ENCODE results near the gene CAB39.
A peak's percentile ranks its signal among the peaks of the same experiment; 100 is the strongest.

Gene CAB39

GRCh38 chr2:230821991-230822520 is 109.4 kb downstream of the CAB39 start:
- Histone ChIP-seq H3K79me1 (replicated peaks; ENCODE audit: low read length, poor library complexity, severe bottlenecking) (peaks cover 10% of the 10 kb centered on the region), H3K23ac (ENCODE audit: low read length in 2 of 2) (no peak overlapping the region), H2AFZ (ENCODE audit: low read depth, low read length) (no peak overlapping the region), H4K8ac (ENCODE audit: low read length) (no peak overlapping the region), H4K91ac (ENCODE audit: low read length) (no peak overlapping the region), H3K18ac (ENCODE audit: low read depth in 1 of 2, low read length in 2 of 2) (no peak overlapping the region), H3K9ac (ENCODE audit: low read length) (no peak overlapping the region), H2AK5ac (ENCODE audit: low read length, severe bottlenecking) (no peak overlapping the region), H3K27me3 (ENCODE audit: control insufficient read depth in 1 of 2, insufficient read depth in 1 of 2, low read length in 2 of 2) (peaks cover 3 to 18% of the 10 kb centered on the region in 2 experiments), H3K4me3 (ENCODE audit: insufficient read depth in 1 of 2, low read depth in 1 of 2, low read length in 2 of 2) (no peak overlapping the region), H2BK12ac (ENCODE audit: low read length in 2 of 2) (no peak overlapping the region), H3K9me3 (ENCODE audit: control insufficient read depth, low read length) (no peaks in the 10 kb centered on the region), H3K4me1 (ENCODE audit: control insufficient read depth, insufficient read depth, low read depth, low read length) (peaks cover 1% of the 10 kb centered on the region), H3K4me2 (ENCODE audit: low read length, poor library complexity, severe bottlenecking) (no peak overlapping the region), H2BK120ac (ENCODE audit: low read depth, low read length) (no peak overlapping the region), H3K36me3 (ENCODE audit: control insufficient read depth in 1 of 2, insufficient read depth in 2 of 2, low read depth in 1 of 2, low read length in 2 of 2) (peaks cover 21 to 50% of the 10 kb centered on the region in 2 experiments), H3K14ac (ENCODE audit: low read length in 2 of 2) (no peak overlapping the region), H3K27ac (ENCODE audit: low read length, poor library complexity, severe bottlenecking) (no peak overlapping the region), H2BK15ac (ENCODE audit: low read depth, poor library complexity, severe bottlenecking) (no peak overlapping the region), H2BK5ac (ENCODE audit: low read depth, low read length, poor library complexity, severe bottlenecking) (no peak overlapping the region), H3K4ac (ENCODE audit: low read depth in 1 of 2, low read length in 2 of 2) (no peak overlapping the region)
- WGBS = 95% methylated on average over 13 of the region's 13 CpGs
- DNase-seq = no peak

- Histone ChIP-seq H3K4me3 (ENCODE audit: insufficient read depth in 1 of 2, low read depth in 1 of 2, low read length in 2 of 2) (no peak overlapping the region), H3K4ac (ENCODE audit: low read depth in 1 of 2, low read length in 2 of 2) (no peak overlapping the region), H3K14ac (ENCODE audit: low read length in 2 of 2) (no peak overlapping the region), H3K18ac (ENCODE audit: low read depth in 1 of 2, low read length in 2 of 2) (no peak overlapping the region), H2BK15ac (ENCODE audit: low read depth, poor library complexity, severe bottlenecking) (no peak overlapping the region), H3K9ac (ENCODE audit: low read length) (peak overlapping the region; percentile 80), H3K27ac (ENCODE audit: low read length, poor library complexity, severe bottlenecking) (no peak overlapping the region), H2BK120ac (ENCODE audit: low read depth, low read length) (no peak overlapping the region), H2AK5ac (ENCODE audit: low read length, severe bottlenecking) (no peak overlapping the region), H2BK12ac (ENCODE audit: low read length in 2 of 2) (no peak overlapping the region), H3K23ac (ENCODE audit: low read length in 2 of 2) (peak overlapping the region in 1 of 2 experiments; percentile 70), H3K27me3 (ENCODE audit: control insufficient read depth in 1 of 2, insufficient read depth in 1 of 2, low read length in 2 of 2) (peaks cover 3 to 31% of the 10 kb centered on the region in 2 experiments), H2AFZ (ENCODE audit: low read depth, low read length) (no peak overlapping the region), H2BK5ac (ENCODE audit: low read depth, low read length, poor library complexity, severe bottlenecking) (no peak overlapping the region), H3K9me3 (ENCODE audit: control insufficient read depth, low read length) (no peaks in the 10 kb centered on the region), H3K79me1 (replicated peaks; ENCODE audit: low read length, poor library complexity, severe bottlenecking) (peaks cover 6% of the 10 kb centered on the region), H4K91ac (ENCODE audit: low read length) (no peak overlapping the region), H3K4me1 (ENCODE audit: control insufficient read depth, insufficient read depth, low read depth, low read length) (peaks cover 1% of the 10 kb centered on the region), H4K8ac (ENCODE audit: low read length) (no peak overlapping the region), H3K4me2 (ENCODE audit: low read length, poor library complexity, severe bottlenecking) (no peak overlapping the region), H3K36me3 (ENCODE audit: control insufficient read depth in 1 of 2, insufficient read depth in 2 of 2, low read depth in 1 of 2, low read length in 2 of 2) (peaks cover 18 to 37% of the 10 kb centered on the region in 2 experiments)
- DNase-seq = no peak
- 93% methylated on average over 10 of the region's 10 CpGs for WGBS
Measured at GRCh38 chr2:230823264-230823964, 110.8 kb downstream of the CAB39 start.

GRCh38 chr2:230824406-230824978 is 111.8 kb downstream of the CAB39 start:
- H2BK5ac ChIP-seq (ENCODE audit: low read depth, low read length, poor library complexity, severe bottlenecking) = no peak overlapping the region
- DNase-seq = peak; percentile 82
- no peak overlapping the region for H3K4ac ChIP-seq (ENCODE audit: low read depth in 1 of 2, low read length in 2 of 2)
- H2AK5ac ChIP-seq (ENCODE audit: low read length, severe bottlenecking) = no peak overlapping the region
- peak overlapping the region; percentile 69 for H3K4me2 ChIP-seq (ENCODE audit: low read length, poor library complexity, severe bottlenecking)
- no peaks in the 10 kb centered on the region for H3K9me3 ChIP-seq (ENCODE audit: control insufficient read depth, low read length)
- H3K36me3 ChIP-seq (ENCODE audit: control insufficient read depth in 1 of 2, insufficient read depth in 2 of 2, low read depth in 1 of 2, low read length in 2 of 2) = peaks cover 12 to 26% of the 10 kb centered on the region in 2 experiments
- H2BK15ac ChIP-seq (ENCODE audit: low read depth, poor library complexity, severe bottlenecking) = no peak overlapping the region
- no peak overlapping the region for H2BK120ac ChIP-seq (ENCODE audit: low read depth, low read length)
- peak overlapping the region in 1 of 2 experiments; percentile 76 for H3K4me3 ChIP-seq (ENCODE audit: insufficient read depth in 1 of 2, low read depth in 1 of 2, low read length in 2 of 2)
- no peak overlapping the region for H4K91ac ChIP-seq (ENCODE audit: low read length)
- no peak overlapping the region for H3K23ac ChIP-seq (ENCODE audit: low read length in 2 of 2)
- no peak overlapping the region for H3K14ac ChIP-seq (ENCODE audit: low read length in 2 of 2)
- H4K8ac ChIP-seq (ENCODE audit: low read length) = no peak overlapping the region
- H3K9ac ChIP-seq (ENCODE audit: low read length) = peak overlapping the region; percentile 80
- peaks cover 3 to 31% of the 10 kb centered on the region in 2 experiments for H3K27me3 ChIP-seq (ENCODE audit: control insufficient read depth in 1 of 2, insufficient read depth in 1 of 2, low read length in 2 of 2)
- no peak overlapping the region for H3K18ac ChIP-seq (ENCODE audit: low read depth in 1 of 2, low read length in 2 of 2)
- peaks cover 1% of the 10 kb centered on the region for H3K4me1 ChIP-seq (ENCODE audit: control insufficient read depth, insufficient read depth, low read depth, low read length)
- peaks cover 2% of the 10 kb centered on the region for H3K79me1 ChIP-seq (replicated peaks; ENCODE audit: low read length, poor library complexity, severe bottlenecking)
- H3K27ac ChIP-seq (ENCODE audit: low read length, poor library complexity, severe bottlenecking) = no peak overlapping the region
- H2BK12ac ChIP-seq (ENCODE audit: low read length in 2 of 2) = no peak overlapping the region
- WGBS = 27% methylated on average over 14 of the region's 14 CpGs
- H2AFZ ChIP-seq (ENCODE audit: low read depth, low read length) = no peak overlapping the region

GRCh38 chr2:230825354-230825753 is 112.7 kb downstream of the CAB39 start:
- Histone ChIP-seq H4K8ac (ENCODE audit: low read length) (no peak overlapping the region), H2AK5ac (ENCODE audit: low read length, severe bottlenecking) (no peak overlapping the region), H3K36me3 (ENCODE audit: control insufficient read depth in 1 of 2, insufficient read depth in 2 of 2, low read depth in 1 of 2, low read length in 2 of 2) (peaks cover 12 to 17% of the 10 kb centered on the region in 2 experiments), H3K4ac (ENCODE audit: low read depth in 1 of 2, low read length in 2 of 2) (no peak overlapping the region), H3K27me3 (ENCODE audit: control insufficient read depth in 1 of 2, insufficient read depth in 1 of 2, low read length in 2 of 2) (peaks cover 5 to 31% of the 10 kb centered on the region in 2 experiments), H3K9ac (ENCODE audit: low read length) (no peak overlapping the region), H2BK15ac (ENCODE audit: low read depth, poor library complexity, severe bottlenecking) (no peak overlapping the region), H3K4me2 (ENCODE audit: low read length, poor library complexity, severe bottlenecking) (no peak overlapping the region), H3K18ac (ENCODE audit: low read depth in 1 of 2, low read length in 2 of 2) (no peak overlapping the region), H2BK12ac (ENCODE audit: low read length in 2 of 2) (no peak overlapping the region), H2AFZ (ENCODE audit: low read depth, low read length) (no peak overlapping the region), H3K4me3 (ENCODE audit: insufficient read depth in 1 of 2, low read depth in 1 of 2, low read length in 2 of 2) (no peak overlapping the region), H4K91ac (ENCODE audit: low read length) (no peak overlapping the region), H2BK5ac (ENCODE audit: low read depth, low read length, poor library complexity, severe bottlenecking) (no peak overlapping the region), H3K23ac (ENCODE audit: low read length in 2 of 2) (no peak overlapping the region), H3K4me1 (ENCODE audit: control insufficient read depth, insufficient read depth, low read depth, low read length) (peaks cover 1% of the 10 kb centered on the region), H3K9me3 (ENCODE audit: control insufficient read depth, low read length) (no peaks in the 10 kb centered on the region), H3K79me1 (replicated peaks; ENCODE audit: low read length, poor library complexity, severe bottlenecking) (peaks cover 2% of the 10 kb centered on the region), H3K14ac (ENCODE audit: low read length in 2 of 2) (no peak overlapping the region), H3K27ac (ENCODE audit: low read length, poor library complexity, severe bottlenecking) (no peak overlapping the region), H2BK120ac (ENCODE audit: low read depth, low read length) (no peak overlapping the region)
- no peak for DNase-seq
- no CpG with 5 or more reads among the region's 1 CpG for WGBS
